ENCODE measurements around the gene TRAPPC1. TPM values are rescaled to one million over a fixed set of nuclear protein-coding genes. Genes with fewer than 3 reads are reported as not detected.

Gene TRAPPC1
- polyA plus RNA-seq, 1 of the 3 experiments (the other 2 are of a cell fraction): 555 TPM

- Histone ChIP-seq H4K20me1 (ENCODE audit: insufficient read depth) (no peaks in the 10 kb centered on the region), H2AFZ (ENCODE audit: low read depth) (peak overlapping the region; percentile 81), H3K27me3 (ENCODE audit: insufficient read depth) (no peaks in the 10 kb centered on the region), H3K79me2 (ENCODE audit: insufficient read depth) (no peaks in the 10 kb centered on the region), H3K4me1 (ENCODE audit: control insufficient read depth in 1 of 2, insufficient read depth in 2 of 2, low read depth in 1 of 2, low read length in 1 of 2) (peaks cover 14 to 18% of the 10 kb centered on the region in 2 experiments; a peak in 2 of 4 replicates), H3K27ac (ENCODE audit: low read depth in 2 of 2, low read length in 1 of 2) (peak overlapping the region; percentile 39 to 90; a peak in 3 of 4 replicates), H3K4me3 (ENCODE audit: low read depth in 2 of 2, low read length in 1 of 2) (peak overlapping the region; percentile 55 to 57; a peak in 3 of 4 replicates), H3K9me2 (no peaks in the 10 kb centered on the region), H3K9ac (peak overlapping the region; percentile 57; the same call in 1 of the 2 replicates), H3K4me2 (peak overlapping the region; percentile 76), H3K9me3 (no peaks in the 10 kb centered on the region), H3F3A (replicated peaks; ENCODE audit: insufficient read depth) (peaks cover 40% of the 10 kb centered on the region), H3K36me3 (replicated peaks in 1 of 2; ENCODE audit: control insufficient read depth in 1 of 2, insufficient read depth in 2 of 2, low read length in 1 of 2) (peaks cover 3 to 10% of the 10 kb centered on the region in 2 experiments)
- WGBS (ENCODE audit: low lambda C conversion rate): 84% methylated on average over 13 of the region's 15 CpGs
- no peak for DNase-seq
- TF ChIP-seq MEF2A (IDR thresholded peaks at IDR 0.05; ENCODE audit: borderline replicate concordance, low read depth): no peak
- no peak for TF ChIP-seq FOSL2 (IDR thresholded peaks at IDR 0.05; ENCODE audit: borderline replicate concordance, low read depth)
- no peak for TF ChIP-seq SIN3A (IDR thresholded peaks at IDR 0.05; ENCODE audit: borderline replicate concordance, low read depth, low read length)
- TF ChIP-seq SMC3 (IDR thresholded peaks at IDR 0.05; ENCODE audit: low read depth, low read length): no peak
- TF ChIP-seq FOXJ3 (CRISPR knock-in tag; IDR thresholded peaks at IDR 0.05): no peak
- TF ChIP-seq NRF1 (IDR thresholded peaks at IDR 0.05; ENCODE audit: low read depth, low read length): no peak
- TF ChIP-seq TEAD4 (IDR thresholded peaks at IDR 0.05; ENCODE audit: borderline replicate concordance, insufficient read depth): no peak
- TF ChIP-seq REST (IDR thresholded peaks at IDR 0.05; ENCODE audit: low read depth, low read length): no peak
- TF ChIP-seq ELF1 (IDR thresholded peaks at IDR 0.05): no peak
- no peak for TF ChIP-seq CTCF (IDR thresholded peaks at IDR 0.05)
- TF ChIP-seq GATA2 (CRISPR knock-in tag; IDR thresholded peaks at IDR 0.05): no peak
- no peak for TF ChIP-seq JUND (IDR thresholded peaks at IDR 0.05)
- TF ChIP-seq RAD21 (IDR thresholded peaks at IDR 0.05; ENCODE audit: low read length): no peak
- no peak for TF ChIP-seq FOXM1 (IDR thresholded peaks at IDR 0.05; ENCODE audit: low read depth)
- TF ChIP-seq YY1 (IDR thresholded peaks at IDR 0.05; ENCODE audit: low read depth): no peak
- TF ChIP-seq EZH2phosphoT487 (IDR thresholded peaks at IDR 0.05; ENCODE audit: borderline replicate concordance, low read depth): no peak
- no peak for TF ChIP-seq PBX3 (IDR thresholded peaks at IDR 0.05)
- ChIA-PET CTCF (interaction anchor here (0.8 to 5.7 kb wide), 15 partner anchors 13 to 154 kb away, joined by 3 to 65 read pairs (median 5); partner anchors contain the start of genes ALOX15B, CNTROB, KCNAB3 and TRAPPC1), POLR2A (interaction anchor here (0.7 to 1.9 kb wide), 8 partner anchors 10 to 140 kb away, joined by 3 to 8 read pairs (median 3); partner anchors contain the start of genes CNTROB, NAA38 and TRAPPC1)
Measured at GRCh38 chr17:7916385-7916682, 15.4 kb downstream of the TRAPPC1 start.
